ENCODE data around the gene AEBP1. TPM values are rescaled to one million over a fixed set of nuclear protein-coding genes. Genes with fewer than 3 reads are reported as not detected.
A peak's percentile ranks its signal among the peaks of the same experiment; 100 is the strongest.

AEBP1 gene
- total RNA-seq, 2 donors from 2014 or later, result 39.2 to 51.9 TPM

DNA sequence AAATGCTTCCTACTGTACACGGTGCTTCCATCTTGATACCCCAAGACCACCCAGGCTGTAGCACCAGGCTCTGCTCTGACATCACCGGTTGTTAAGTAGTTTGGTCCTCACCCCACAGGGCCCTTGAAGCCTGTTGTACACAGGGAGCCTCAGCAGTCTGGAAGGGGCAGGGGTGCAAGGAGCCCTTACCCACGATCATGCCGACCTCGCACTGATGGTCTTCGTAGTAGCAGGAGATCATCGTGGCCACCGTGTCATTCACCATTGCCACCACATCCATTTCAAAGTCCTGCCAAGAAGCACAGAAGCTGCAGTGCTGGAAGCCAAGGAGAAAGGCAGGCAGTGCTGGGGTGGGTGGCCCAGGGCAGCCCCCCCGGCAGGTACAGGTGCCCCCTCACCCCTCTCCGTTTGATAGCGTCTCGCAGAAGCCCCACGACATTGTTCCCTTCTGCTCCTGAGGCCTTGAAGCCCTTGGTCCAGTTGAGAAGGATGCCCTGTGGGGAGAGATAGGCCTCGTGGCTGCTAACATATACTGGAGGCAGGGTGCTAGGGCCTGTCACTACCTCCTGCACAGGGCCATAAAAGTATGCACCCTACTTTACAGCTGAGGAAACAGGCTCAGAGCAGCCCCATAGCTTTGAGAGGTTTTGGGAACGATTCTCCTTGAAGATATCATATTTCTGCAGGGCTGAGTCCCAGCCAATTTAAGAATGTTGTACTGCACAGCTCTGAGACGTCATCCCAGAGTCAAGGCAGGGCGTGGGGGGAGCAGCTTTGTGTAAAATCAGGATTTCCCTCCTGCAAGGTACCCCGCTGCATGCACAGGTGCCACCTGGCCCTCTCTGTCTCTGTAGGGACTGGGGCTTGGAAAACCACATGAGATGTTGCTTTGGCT lies 45.7 kb downstream of the AEBP1 start:
- no peak overlapping the region for H3K27ac ChIP-seq
- ATAC-seq (no peak), DNase-seq (peak in 1 of 4 donors; percentile 7)
- peaks cover 22% of the 10 kb centered on the region for H3K4me1 ChIP-seq
- intact Hi-C loops (cut with DNase I), result no loop called here
- WGBS, 2 donors, result 78 to 81% methylated on average over 9 to 18 of the region's 18 CpGs
- no peaks in the 10 kb centered on the region for H3K9me3 ChIP-seq
- TF ChIP-seq, protein P1, sequence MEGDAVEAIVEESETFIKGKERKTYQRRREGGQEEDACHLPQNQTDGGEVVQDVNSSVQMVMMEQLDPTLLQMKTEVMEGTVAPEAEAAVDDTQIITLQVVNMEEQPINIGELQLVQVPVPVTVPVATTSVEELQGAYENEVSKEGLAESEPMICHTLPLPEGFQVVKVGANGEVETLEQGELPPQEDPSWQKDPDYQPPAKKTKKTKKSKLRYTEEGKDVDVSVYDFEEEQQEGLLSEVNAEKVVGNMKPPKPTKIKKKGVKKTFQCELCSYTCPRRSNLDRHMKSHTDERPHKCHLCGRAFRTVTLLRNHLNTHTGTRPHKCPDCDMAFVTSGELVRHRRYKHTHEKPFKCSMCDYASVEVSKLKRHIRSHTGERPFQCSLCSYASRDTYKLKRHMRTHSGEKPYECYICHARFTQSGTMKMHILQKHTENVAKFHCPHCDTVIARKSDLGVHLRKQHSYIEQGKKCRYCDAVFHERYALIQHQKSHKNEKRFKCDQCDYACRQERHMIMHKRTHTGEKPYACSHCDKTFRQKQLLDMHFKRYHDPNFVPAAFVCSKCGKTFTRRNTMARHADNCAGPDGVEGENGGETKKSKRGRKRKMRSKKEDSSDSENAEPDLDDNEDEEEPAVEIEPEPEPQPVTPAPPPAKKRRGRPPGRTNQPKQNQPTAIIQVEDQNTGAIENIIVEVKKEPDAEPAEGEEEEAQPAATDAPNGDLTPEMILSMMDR (IDR thresholded peaks at IDR 0.05), result no peak
- no peak for TF ChIP-seq POLR2A (IDR thresholded peaks at IDR 0.05)
- H3K27me3 ChIP-seq, result no peaks in the 10 kb centered on the region
- H3K36me3 ChIP-seq (replicated peaks in 1 of 2; ENCODE audit: insufficient read depth in 1 of 2, low read depth in 2 of 2), result no peaks in the 10 kb centered on the region
- no peak overlapping the region for H3K4me3 ChIP-seq

DNA sequence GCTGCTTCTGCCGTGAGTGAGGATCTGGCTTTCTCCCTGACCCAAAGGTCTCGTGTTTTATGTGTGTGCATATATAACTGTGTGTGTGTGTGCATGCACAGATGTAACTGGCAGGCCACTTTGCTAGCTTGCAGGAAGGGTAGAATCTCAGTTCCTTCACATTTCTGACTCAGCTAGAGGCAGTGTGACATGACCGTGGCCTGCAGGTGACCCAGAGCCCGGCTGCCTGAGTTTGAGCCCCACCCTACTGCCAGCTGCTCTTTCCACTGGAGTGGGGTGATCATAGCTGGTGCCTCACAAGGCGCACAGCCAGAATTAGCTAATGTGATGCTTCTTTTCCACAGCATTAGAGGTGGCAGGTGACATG lies 46.3 kb downstream of the AEBP1 start:
- TF ChIP-seq, protein P1 (IDR thresholded peaks at IDR 0.05), result no peak
- TF ChIP-seq POLR2A (IDR thresholded peaks at IDR 0.05), result no peak
- Histone ChIP-seq H3K36me3 (replicated peaks in 1 of 2; ENCODE audit: insufficient read depth in 1 of 2, low read depth in 2 of 2) (no peaks in the 10 kb centered on the region), H3K27me3 (no peaks in the 10 kb centered on the region), H3K9me3 (no peaks in the 10 kb centered on the region), H3K4me3 (no peak overlapping the region), H3K4me1 (peaks cover 22% of the 10 kb centered on the region), H3K27ac (no peak overlapping the region)
- DNase-seq (peak in 1 of 4 donors; percentile 2), ATAC-seq (no peak)
- WGBS, 2 donors, result 63 to 73% methylated on average over 4 to 5 of the region's 5 CpGs
- intact Hi-C loops (cut with DNase I), result no loop called here

DNA sequence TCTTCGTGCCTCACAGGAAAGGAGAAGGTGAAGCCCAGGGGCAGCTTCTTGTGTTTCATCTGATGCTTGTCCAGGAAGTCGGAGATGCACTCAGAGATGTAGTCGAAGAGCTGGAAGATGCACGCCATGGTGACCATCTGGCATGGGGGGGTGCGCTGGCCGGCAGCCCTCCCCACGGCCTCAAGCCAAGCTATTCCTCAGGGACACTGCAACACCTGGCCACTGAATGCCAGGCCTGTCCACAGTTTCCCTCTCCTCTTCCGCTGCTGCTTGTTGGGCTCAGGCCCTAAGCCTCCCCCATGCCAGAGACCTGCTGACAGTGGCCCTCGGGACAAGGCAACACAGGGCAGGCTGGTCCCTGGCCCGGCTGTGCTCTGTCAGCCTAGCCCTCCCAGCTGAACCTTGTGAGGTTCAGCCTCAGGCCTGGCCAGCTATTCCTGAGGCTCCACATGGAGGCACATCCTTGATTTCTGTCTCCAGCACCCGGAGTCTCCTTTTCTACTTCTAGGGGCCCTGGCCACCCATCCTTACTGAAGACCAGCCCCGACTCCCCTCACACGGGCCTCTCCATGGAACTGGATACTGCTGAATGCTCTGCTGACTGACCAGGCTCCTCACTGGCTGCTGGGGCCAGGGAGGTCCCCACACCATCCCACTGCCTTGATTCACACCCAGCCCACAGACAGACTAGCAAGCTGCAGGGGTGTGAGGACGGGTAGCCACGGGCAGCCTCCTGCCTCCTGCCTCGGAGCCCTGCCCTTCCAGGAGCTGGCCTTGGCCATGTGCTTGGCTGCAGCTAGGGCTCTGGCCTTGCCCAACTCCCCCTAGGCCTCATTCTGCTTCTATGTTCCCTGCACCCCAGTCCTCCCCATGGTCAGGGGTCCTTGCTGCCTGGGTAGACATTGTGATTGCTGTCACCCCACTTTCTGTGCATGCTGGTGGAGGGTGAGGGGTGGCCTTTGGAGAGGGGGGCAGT lies 47.1 kb downstream of the AEBP1 start:
- Histone ChIP-seq H3K27ac (no peak overlapping the region), H3K9me3 (no peaks in the 10 kb centered on the region), H3K27me3 (no peaks in the 10 kb centered on the region), H3K36me3 (replicated peaks in 1 of 2; ENCODE audit: insufficient read depth in 1 of 2, low read depth in 2 of 2) (no peaks in the 10 kb centered on the region), H3K4me1 (peaks cover 17% of the 10 kb centered on the region), H3K4me3 (no peak overlapping the region)
- DNase-seq (peak in 1 of 4 donors; percentile 8), ATAC-seq (no peak)
- intact Hi-C loops (cut with DNase I), result no loop called here
- WGBS, 2 donors, result 81 to 82% methylated on average over 13 to 14 of the region's 16 CpGs
- TF ChIP-seq, protein P1 (IDR thresholded peaks at IDR 0.05), result no peak
- TF ChIP-seq POLR2A (IDR thresholded peaks at IDR 0.05), result no peak

DNA sequence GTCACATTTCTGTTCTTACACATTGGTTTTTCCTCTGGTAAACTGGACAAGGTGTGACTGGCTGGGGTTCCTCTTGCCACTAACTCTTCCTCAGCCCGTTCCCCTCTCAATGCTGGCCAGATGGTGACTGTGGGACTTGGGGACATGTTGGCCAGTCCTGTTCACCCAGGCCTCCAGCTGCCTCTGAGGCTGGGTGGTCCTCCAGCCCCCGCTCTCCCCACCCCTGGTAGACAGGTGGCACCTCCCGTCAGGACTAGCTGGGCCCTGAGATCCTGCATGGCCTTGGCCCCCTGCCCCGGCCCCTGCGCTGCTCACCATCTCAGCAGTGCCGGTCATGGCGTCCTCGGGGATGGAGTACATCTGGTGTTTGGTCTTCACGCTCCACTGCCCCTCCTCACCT lies 47.8 kb downstream of the AEBP1 start:
- Histone ChIP-seq H3K9me3 (no peaks in the 10 kb centered on the region), H3K27ac (no peak overlapping the region), H3K36me3 (replicated peaks in 1 of 2; ENCODE audit: insufficient read depth in 1 of 2, low read depth in 2 of 2) (no peaks in the 10 kb centered on the region), H3K27me3 (no peaks in the 10 kb centered on the region), H3K4me1 (peaks cover 10% of the 10 kb centered on the region), H3K4me3 (no peak overlapping the region)
- no peak for TF ChIP-seq POLR2A (IDR thresholded peaks at IDR 0.05)
- TF ChIP-seq, protein P1 (IDR thresholded peaks at IDR 0.05), result no peak
- DNase-seq (peak in 1 of 4 donors; percentile 5), ATAC-seq (no peak)
- intact Hi-C loops (cut with DNase I), result no loop called here
- WGBS, 2 donors, result 87 to 95% methylated on average over 8 to 9 of the region's 9 CpGs
